ENCODE data around the gene SDS. TPM values are rescaled to one million over a fixed set of nuclear protein-coding genes. Genes with fewer than 3 reads are reported as not detected.
A peak's percentile ranks its signal among the peaks of the same experiment; 100 is the strongest.

The SDS gene
- total RNA-seq, result not detected

GRCh38 chr12:113403435-113404415, at the start of gene SDS:
Gene SDS, minus strand, starts transcription at chr12:113403887. Its CDS starts 4,179 bp downstream, at chr12:113399708.
- no peak within 1 kb of the TSS for H3K27ac Mint-ChIP-seq
- H3K4me3 Mint-ChIP-seq, result no peak within 1 kb of the TSS
- H3K9me3 Mint-ChIP-seq, result no peaks in the 10 kb centered on the region
- DNase-seq (no peak), ATAC-seq (replicated peaks in 1 of 2) (no peak)
- no peaks in the 10 kb centered on the region for H3K4me1 Mint-ChIP-seq (ENCODE audit: low read depth)
- no peaks in the 10 kb centered on the region for H3K27me3 Mint-ChIP-seq (ENCODE audit: low read depth)
- H3K36me3 Mint-ChIP-seq (ENCODE audit: insufficient read depth in 2 of 2), result no peaks in the 10 kb centered on the region

- Mint-ChIP-seq H3K9me3 (no peaks in the 10 kb centered on the region), H3K4me3 (no peak overlapping the region)
- no peak for ATAC-seq (replicated peaks in 1 of 2)
Observed at GRCh38 chr12:113453330-113453729, 49.6 kb upstream of the SDS start.

GRCh38 chr12:113452458-113452857, 48.8 kb upstream of the SDS start:
- no peak for ATAC-seq (replicated peaks in 1 of 2)
- no peaks in the 10 kb centered on the region for H3K4me1 Mint-ChIP-seq (ENCODE audit: low read depth)
- peaks cover 10% of the 10 kb centered on the region for H3K27me3 Mint-ChIP-seq (ENCODE audit: low read depth)
- no peaks in the 10 kb centered on the region for H3K9me3 Mint-ChIP-seq
- DNase-seq, result no peak
- H3K27ac Mint-ChIP-seq, result no peak overlapping the region
- H3K4me3 Mint-ChIP-seq, result no peak overlapping the region
- H3K36me3 Mint-ChIP-seq (ENCODE audit: insufficient read depth in 2 of 2), result no peaks in the 10 kb centered on the region

More at GRCh38 chr12:113453330-113453729, 49.6 kb upstream of the SDS start:
- no peaks in the 10 kb centered on the region for H3K4me1 Mint-ChIP-seq (ENCODE audit: low read depth)
- H3K27me3 Mint-ChIP-seq (ENCODE audit: low read depth), result peaks cover 12% of the 10 kb centered on the region
- H3K27ac Mint-ChIP-seq, result no peak overlapping the region
- no peak for DNase-seq
- H3K36me3 Mint-ChIP-seq (ENCODE audit: insufficient read depth in 2 of 2), result no peaks in the 10 kb centered on the region

- Mint-ChIP-seq H3K4me3 (no peak overlapping the region), H3K27me3 (ENCODE audit: low read depth) (peaks cover 27% of the 10 kb centered on the region), H3K27ac (no peak overlapping the region), H3K9me3 (peaks cover 0 to 4% of the 10 kb centered on the region in 2 donors), H3K4me1 (ENCODE audit: low read depth) (no peaks in the 10 kb centered on the region), H3K36me3 (ENCODE audit: insufficient read depth in 2 of 2) (no peaks in the 10 kb centered on the region)
- no peak for ATAC-seq (replicated peaks in 1 of 2)
- no peak for DNase-seq
Observed at GRCh38 chr12:113449839-113450238, 46.2 kb upstream of the SDS start.

DNA sequence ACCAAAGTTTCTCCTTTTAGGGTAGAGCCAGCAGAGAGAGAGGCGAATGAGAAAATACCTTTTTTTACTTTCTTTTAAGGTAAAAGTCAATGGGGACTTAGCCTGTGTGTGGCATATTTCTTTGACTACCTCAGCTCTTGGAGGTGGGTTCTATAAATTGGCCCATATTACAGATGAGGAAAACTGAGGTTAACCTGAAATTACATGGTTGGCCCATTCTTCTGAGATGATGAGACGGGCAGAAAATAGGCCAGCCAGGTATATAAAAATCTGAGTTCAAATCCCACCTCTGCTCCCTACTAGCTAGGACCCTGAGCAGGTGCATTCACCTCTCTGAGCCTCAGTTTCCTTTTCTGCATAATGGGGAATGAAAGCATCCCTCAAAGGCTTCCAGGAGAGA, 45.6 kb upstream of the SDS start:
- H3K4me3 Mint-ChIP-seq, result no peak overlapping the region
- H3K27ac Mint-ChIP-seq, result no peak overlapping the region
- peaks cover 30% of the 10 kb centered on the region for H3K27me3 Mint-ChIP-seq (ENCODE audit: low read depth)
- no peaks in the 10 kb centered on the region for H3K36me3 Mint-ChIP-seq (ENCODE audit: insufficient read depth in 2 of 2)
- no peaks in the 10 kb centered on the region for H3K4me1 Mint-ChIP-seq (ENCODE audit: low read depth)
- ATAC-seq (replicated peaks in 1 of 2), result no peak
- no peak for DNase-seq
- H3K9me3 Mint-ChIP-seq, result peaks cover 0 to 4% of the 10 kb centered on the region in 2 donors

DNA sequence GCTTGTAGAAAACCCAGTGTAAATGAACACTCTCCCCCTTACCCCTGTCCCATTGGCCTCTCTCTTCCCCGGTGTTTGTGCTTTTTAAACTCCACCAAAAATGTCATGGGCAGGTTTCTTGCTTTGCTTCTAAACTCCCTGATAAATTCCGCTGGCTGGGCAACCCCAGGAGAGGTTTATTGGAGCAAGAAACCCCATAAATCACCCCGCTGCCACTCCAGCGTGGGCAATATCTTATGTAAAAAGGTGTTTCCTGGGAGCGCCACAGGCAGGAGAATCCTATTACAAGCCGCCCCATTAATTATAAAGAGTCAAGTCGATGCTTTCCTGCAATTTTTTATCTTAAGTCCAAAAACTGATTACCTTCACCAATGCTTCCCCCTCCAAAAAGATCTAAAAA, 45.2 kb upstream of the SDS start:
- ATAC-seq (replicated peaks in 1 of 2) (no peak), DNase-seq (no peak)
- H3K4me1 Mint-ChIP-seq (ENCODE audit: low read depth), result no peaks in the 10 kb centered on the region
- peaks cover 30% of the 10 kb centered on the region for H3K27me3 Mint-ChIP-seq (ENCODE audit: low read depth)
- H3K36me3 Mint-ChIP-seq (ENCODE audit: insufficient read depth in 2 of 2), result no peaks in the 10 kb centered on the region
- peaks cover 0 to 4% of the 10 kb centered on the region in 2 donors for H3K9me3 Mint-ChIP-seq
- H3K27ac Mint-ChIP-seq, result no peak overlapping the region
- H3K4me3 Mint-ChIP-seq, result no peak overlapping the region

- DNase-seq (no peak), ATAC-seq (replicated peaks in 1 of 2) (peak in 1 of 2 donors; percentile 44)
- H3K27ac Mint-ChIP-seq, result no peak overlapping the region
- no peaks in the 10 kb centered on the region for H3K36me3 Mint-ChIP-seq (ENCODE audit: insufficient read depth in 2 of 2)
- H3K4me1 Mint-ChIP-seq (ENCODE audit: low read depth), result no peaks in the 10 kb centered on the region
- peaks cover 0 to 4% of the 10 kb centered on the region in 2 donors for H3K9me3 Mint-ChIP-seq
- no peak overlapping the region for H3K4me3 Mint-ChIP-seq
- H3K27me3 Mint-ChIP-seq (ENCODE audit: low read depth), result peaks cover 38% of the 10 kb centered on the region
Observed at GRCh38 chr12:113445544-113446171, 42.0 kb upstream of the SDS start.

DNA sequence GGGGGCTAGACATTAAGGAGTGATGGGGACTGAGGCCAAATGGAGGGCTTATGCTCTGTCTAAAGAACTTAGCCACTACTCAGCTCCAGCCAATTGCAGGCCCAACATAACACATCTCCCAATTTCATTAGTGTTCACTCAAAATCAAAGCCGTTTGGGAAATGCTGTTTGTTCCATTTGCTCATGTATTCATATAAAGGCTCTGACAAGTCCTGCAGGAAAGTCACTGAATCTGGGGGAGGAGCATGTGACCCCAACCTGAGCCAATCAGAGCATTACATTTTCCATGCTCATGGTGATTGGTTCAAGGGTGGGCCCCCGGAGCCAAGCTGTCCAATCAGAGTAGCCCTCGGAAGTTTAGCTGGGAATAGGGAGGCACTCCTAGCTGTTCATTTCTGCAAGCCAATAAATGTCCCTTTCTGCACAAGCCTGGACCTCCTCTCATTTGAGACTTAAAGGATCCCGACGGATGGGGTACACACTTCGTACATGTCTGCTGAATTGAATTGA, 39.4 kb upstream of the SDS start:
- H3K9me3 Mint-ChIP-seq, result peaks cover 0 to 4% of the 10 kb centered on the region in 2 donors
- H3K27me3 Mint-ChIP-seq (ENCODE audit: low read depth), result peaks cover 27% of the 10 kb centered on the region
- H3K27ac Mint-ChIP-seq, result no peak overlapping the region
- no peaks in the 10 kb centered on the region for H3K36me3 Mint-ChIP-seq (ENCODE audit: insufficient read depth in 2 of 2)
- H3K4me1 Mint-ChIP-seq (ENCODE audit: low read depth), result no peaks in the 10 kb centered on the region
- H3K4me3 Mint-ChIP-seq, result no peak overlapping the region
- DNase-seq (no peak), ATAC-seq (replicated peaks in 1 of 2) (no peak)

GRCh38 chr12:113440947-113441782, 37.5 kb upstream of the SDS start:
- Mint-ChIP-seq H3K4me1 (ENCODE audit: low read depth) (no peaks in the 10 kb centered on the region), H3K4me3 (no peak overlapping the region), H3K9me3 (peaks cover 0 to 1% of the 10 kb centered on the region in 2 donors), H3K27me3 (ENCODE audit: low read depth) (peaks cover 20% of the 10 kb centered on the region), H3K27ac (no peak overlapping the region), H3K36me3 (ENCODE audit: insufficient read depth in 2 of 2) (no peaks in the 10 kb centered on the region)
- DNase-seq (no peak), ATAC-seq (replicated peaks in 1 of 2) (no peak)

DNA sequence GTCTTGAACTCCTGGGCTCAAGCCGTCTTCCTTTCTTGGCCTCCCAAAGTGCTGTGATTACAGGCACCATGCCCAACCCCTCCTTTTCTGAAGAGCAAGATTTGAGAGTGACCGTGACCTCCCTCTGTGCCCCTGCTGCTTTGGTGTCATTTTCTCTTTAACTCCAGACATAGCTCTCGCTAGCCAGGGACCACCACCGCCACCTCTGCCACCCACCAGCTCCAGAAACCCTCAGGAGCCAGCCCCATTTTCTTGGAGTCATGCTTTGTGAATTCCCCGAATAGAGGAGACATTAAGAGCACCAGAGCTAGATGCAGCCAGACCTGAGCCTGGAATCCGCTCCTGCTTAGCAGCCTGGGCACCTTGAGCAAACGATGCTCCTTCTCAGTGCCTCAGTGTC, 36.6 kb upstream of the SDS start:
- ATAC-seq (replicated peaks in 1 of 2) (no peak), DNase-seq (no peak)
- peaks cover 16% of the 10 kb centered on the region for H3K27me3 Mint-ChIP-seq (ENCODE audit: low read depth)
- H3K4me1 Mint-ChIP-seq (ENCODE audit: low read depth), result no peaks in the 10 kb centered on the region
- no peaks in the 10 kb centered on the region for H3K36me3 Mint-ChIP-seq (ENCODE audit: insufficient read depth in 2 of 2)
- H3K27ac Mint-ChIP-seq, result no peak overlapping the region
- no peak overlapping the region for H3K4me3 Mint-ChIP-seq
- H3K9me3 Mint-ChIP-seq, result no peaks in the 10 kb centered on the region

DNA sequence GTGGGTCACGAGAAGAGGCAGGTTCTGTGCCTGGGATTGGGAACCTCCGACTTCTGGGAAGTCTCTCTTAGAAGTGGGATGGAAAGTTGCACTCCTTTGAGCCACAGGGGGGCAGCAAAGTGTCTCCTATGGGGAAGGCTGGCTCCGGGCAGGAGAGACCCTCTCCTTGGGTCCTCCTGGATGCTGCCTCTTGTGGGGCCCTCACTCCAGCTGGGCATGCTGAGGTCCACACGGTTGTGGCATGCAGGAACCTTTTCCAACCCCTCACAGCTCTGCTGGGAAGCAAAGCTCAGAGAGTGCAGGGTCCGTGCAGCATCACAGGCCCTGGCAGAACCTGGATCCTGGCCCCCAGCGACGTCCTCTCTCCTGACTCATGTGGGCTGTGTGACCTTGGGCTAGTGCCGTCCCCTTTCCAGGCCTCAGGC, 35.9 kb upstream of the SDS start:
- peaks cover 8% of the 10 kb centered on the region for H3K27me3 Mint-ChIP-seq (ENCODE audit: low read depth)
- H3K27ac Mint-ChIP-seq, result no peak overlapping the region
- ATAC-seq (replicated peaks in 1 of 2) (no peak), DNase-seq (no peak)
- H3K4me3 Mint-ChIP-seq, result no peak overlapping the region
- H3K9me3 Mint-ChIP-seq, result no peaks in the 10 kb centered on the region
- no peaks in the 10 kb centered on the region for H3K4me1 Mint-ChIP-seq (ENCODE audit: low read depth)
- no peaks in the 10 kb centered on the region for H3K36me3 Mint-ChIP-seq (ENCODE audit: insufficient read depth in 2 of 2)

DNA sequence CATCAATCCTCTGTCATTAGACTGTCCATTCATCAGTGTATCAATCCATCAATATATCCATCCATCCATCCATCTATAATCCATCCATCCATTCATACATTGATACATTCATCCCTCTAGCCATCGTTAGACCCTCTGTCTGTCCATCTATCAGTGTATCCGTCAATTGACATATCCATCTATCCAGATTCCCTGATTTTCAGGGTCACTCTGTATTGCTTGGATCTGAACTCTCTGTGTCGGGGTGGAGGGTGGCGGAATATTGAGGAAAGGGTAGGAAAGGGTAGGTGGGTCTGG, 35.6 kb upstream of the SDS start:
- no peaks in the 10 kb centered on the region for H3K36me3 Mint-ChIP-seq (ENCODE audit: insufficient read depth in 2 of 2)
- no peak overlapping the region for H3K4me3 Mint-ChIP-seq
- H3K4me1 Mint-ChIP-seq (ENCODE audit: low read depth), result no peaks in the 10 kb centered on the region
- DNase-seq (no peak), ATAC-seq (replicated peaks in 1 of 2) (no peak)
- no peak overlapping the region for H3K27ac Mint-ChIP-seq
- H3K9me3 Mint-ChIP-seq, result no peaks in the 10 kb centered on the region
- H3K27me3 Mint-ChIP-seq (ENCODE audit: low read depth), result peaks cover 8% of the 10 kb centered on the region

All from activated T-cell treated with anti-CD3 and anti-CD28 coated beads, Interleukin-2, amount 50 U/mL, for 72 hours (primary cell).